ENCODE data around the gene SLC15A4.

DNA sequence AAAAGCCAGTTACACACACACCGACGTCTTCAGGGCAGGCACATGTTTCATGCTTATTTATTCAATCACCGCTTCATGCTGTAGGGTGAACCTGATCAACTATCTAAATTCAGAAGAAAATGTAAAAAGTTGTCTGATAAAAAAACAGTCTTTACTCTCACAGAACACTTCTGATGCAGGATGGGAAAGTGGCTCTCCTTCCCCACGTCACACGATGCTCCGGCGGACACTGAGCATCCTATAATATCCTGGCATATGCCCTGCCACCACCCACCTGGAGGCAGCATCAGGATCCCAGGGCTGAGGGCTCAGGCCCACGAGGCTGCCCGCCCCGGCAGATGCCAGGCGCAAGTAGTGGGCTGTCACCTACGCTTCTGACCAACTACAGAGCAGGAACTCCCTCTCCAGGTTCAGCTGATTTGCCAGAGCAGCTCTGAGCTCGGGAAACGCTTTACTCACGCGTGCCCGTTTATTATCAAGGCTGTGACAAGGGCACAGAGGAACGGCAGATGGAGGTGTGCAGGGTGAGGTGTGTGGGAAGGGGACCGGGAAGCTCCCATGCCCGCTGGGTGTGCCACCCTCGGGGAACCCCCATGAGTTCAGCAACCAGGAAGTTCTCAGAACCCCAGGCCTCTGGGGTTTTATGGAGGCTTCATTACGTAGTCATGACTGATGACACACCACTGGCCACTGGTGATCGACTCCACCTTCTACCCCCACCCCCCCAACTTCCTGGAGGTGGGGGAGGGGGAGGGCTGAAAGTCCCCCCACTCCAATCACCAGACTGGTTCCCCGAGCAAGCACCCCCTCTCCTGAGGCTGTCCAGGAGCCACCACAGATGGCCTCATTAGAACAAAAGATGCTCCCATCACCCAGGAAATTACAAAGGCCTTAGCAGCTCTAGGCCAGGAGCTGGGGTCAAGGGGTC, 32.1 kb downstream of the SLC15A4 start:
- TF ChIP-seq, protein P1, sequence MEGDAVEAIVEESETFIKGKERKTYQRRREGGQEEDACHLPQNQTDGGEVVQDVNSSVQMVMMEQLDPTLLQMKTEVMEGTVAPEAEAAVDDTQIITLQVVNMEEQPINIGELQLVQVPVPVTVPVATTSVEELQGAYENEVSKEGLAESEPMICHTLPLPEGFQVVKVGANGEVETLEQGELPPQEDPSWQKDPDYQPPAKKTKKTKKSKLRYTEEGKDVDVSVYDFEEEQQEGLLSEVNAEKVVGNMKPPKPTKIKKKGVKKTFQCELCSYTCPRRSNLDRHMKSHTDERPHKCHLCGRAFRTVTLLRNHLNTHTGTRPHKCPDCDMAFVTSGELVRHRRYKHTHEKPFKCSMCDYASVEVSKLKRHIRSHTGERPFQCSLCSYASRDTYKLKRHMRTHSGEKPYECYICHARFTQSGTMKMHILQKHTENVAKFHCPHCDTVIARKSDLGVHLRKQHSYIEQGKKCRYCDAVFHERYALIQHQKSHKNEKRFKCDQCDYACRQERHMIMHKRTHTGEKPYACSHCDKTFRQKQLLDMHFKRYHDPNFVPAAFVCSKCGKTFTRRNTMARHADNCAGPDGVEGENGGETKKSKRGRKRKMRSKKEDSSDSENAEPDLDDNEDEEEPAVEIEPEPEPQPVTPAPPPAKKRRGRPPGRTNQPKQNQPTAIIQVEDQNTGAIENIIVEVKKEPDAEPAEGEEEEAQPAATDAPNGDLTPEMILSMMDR (conservative IDR thresholded peaks at IDR 0.05; ENCODE audit: low read length), result no peak
- no peak for TF ChIP-seq EZH2phosphoT487 (IDR thresholded peaks at IDR 0.05; ENCODE audit: borderline replicate concordance)
